HFFc6 (cell line): ENCODE measurements around the gene NCOA1. TPM values are rescaled to one million over a fixed set of nuclear protein-coding genes. Genes with fewer than 3 reads are reported as not detected.

ENCODE experiments used
- DNase-seq: peaks from one replicate; pipeline ENCODE4 v3.0.0-alpha.2; 2018
- H3K27ac Mint-ChIP-seq: 2 replicates; pipeline ENCODE4 v1.8.0; 2020; ENCODE audit warnings: mild to moderate bottlenecking, mixed read lengths
- H3K27me3 Mint-ChIP-seq: 2 replicates; pipeline ENCODE4 v1.8.0; 2021; ENCODE audit warnings: mild to moderate bottlenecking, moderate library complexity, mixed read lengths; ENCODE audit not compliant: insufficient read depth
- H3K36me3 Mint-ChIP-seq: 2 replicates; pipeline ENCODE4 v1.8.0; 2021; ENCODE audit warnings: low read depth, mixed read lengths
- H3K4me1 Mint-ChIP-seq: 2 replicates; pipeline ENCODE4 v1.8.0; 2020; ENCODE audit warnings: low read depth, mixed read lengths
- H3K4me3 Mint-ChIP-seq: 2 replicates; pipeline ENCODE4 v1.8.0; 2020; ENCODE audit warnings: mild to moderate bottlenecking, moderate library complexity, mixed read lengths
- H3K9me3 Mint-ChIP-seq: 2 replicates; pipeline ENCODE4 v1.8.0; 2020; ENCODE audit warnings: mild to moderate bottlenecking, mixed read lengths
- total RNA-seq, 6 experiments: library from RNA; stranded (reverse); fragmentation: NEBNext Ultra II Directional; extraction: Animal tissue kit (Norgen Biotek cat#: 25700); gene quantifications; 2 replicates in 1 of 6; 3 replicates in 5 of 6; pipeline ENCODE4 v1.2.3, GENCODE V29; 2021
- TF ChIP-seq, protein P1 (sequence below): fragments of 200-600 bp; sonication (generic); IDR thresholded peaks from 2 replicates; pipeline ENCODE4 v1.5.0; 2021; ENCODE audit warnings: antibody characterized with exemption, mild to moderate bottlenecking

Gene NCOA1
- total RNA-seq, 6 experiments from 2014 or later: 8.6 to 11.2 (median 10.7) TPM

DNA sequence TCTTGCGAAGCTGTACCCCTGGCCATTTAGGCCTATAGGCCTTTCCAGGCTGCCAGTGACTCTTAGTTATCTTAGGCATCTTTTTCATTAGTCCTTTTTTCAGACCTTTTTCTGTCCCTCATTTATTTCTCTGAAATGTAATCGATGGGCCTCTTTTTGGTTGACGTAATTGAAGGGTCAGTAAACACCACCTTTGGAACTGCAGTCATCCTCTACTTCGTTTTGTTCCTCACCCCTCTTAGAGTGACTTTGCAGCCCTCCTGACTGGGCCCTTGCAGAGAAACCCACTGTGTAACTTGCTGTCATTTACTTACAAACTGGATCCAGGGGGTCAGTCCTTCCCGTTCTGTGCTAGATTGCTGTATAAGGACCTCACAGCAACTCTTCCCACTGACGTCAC lies 325.4 kb downstream of the NCOA1 start:
- no peaks in the 10 kb centered on the region for H3K9me3 Mint-ChIP-seq
- TF ChIP-seq, protein P1, sequence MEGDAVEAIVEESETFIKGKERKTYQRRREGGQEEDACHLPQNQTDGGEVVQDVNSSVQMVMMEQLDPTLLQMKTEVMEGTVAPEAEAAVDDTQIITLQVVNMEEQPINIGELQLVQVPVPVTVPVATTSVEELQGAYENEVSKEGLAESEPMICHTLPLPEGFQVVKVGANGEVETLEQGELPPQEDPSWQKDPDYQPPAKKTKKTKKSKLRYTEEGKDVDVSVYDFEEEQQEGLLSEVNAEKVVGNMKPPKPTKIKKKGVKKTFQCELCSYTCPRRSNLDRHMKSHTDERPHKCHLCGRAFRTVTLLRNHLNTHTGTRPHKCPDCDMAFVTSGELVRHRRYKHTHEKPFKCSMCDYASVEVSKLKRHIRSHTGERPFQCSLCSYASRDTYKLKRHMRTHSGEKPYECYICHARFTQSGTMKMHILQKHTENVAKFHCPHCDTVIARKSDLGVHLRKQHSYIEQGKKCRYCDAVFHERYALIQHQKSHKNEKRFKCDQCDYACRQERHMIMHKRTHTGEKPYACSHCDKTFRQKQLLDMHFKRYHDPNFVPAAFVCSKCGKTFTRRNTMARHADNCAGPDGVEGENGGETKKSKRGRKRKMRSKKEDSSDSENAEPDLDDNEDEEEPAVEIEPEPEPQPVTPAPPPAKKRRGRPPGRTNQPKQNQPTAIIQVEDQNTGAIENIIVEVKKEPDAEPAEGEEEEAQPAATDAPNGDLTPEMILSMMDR: no peak
- no peak overlapping the region; the same call in 1 of the 2 replicates for H3K4me3 Mint-ChIP-seq
- peaks cover 2% of the 10 kb centered on the region; the same call in 1 of the 2 replicates for H3K27me3 Mint-ChIP-seq
- H3K36me3 Mint-ChIP-seq: peaks cover 44% of the 10 kb centered on the region
- H3K4me1 Mint-ChIP-seq: peaks cover 69% of the 10 kb centered on the region
- DNase-seq: no peak
- peak overlapping the region; percentile 91 for H3K27ac Mint-ChIP-seq

DNA sequence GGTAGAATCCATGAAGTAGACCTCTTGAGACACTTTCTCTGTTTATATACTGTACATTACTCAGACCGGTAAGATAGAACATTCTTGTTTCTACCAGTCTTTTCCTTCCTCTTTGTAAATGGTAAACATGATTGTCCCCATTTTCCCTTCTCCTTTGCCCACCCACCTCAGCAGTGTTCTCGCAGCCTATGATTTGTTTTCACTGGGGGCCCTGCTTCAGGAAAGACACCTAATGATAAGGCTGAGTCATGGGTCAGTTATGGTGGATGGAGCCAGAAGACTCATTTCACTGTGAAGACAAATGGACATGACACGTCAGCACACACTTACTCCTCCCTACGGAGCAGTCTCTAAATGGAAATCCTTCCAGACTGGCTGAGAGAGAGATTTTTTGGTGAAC lies 325.8 kb downstream of the NCOA1 start:
- H3K9me3 Mint-ChIP-seq: no peaks in the 10 kb centered on the region
- peak; percentile 78 for DNase-seq
- peaks cover 66% of the 10 kb centered on the region for H3K4me1 Mint-ChIP-seq
- peaks cover 42% of the 10 kb centered on the region for H3K36me3 Mint-ChIP-seq
- TF ChIP-seq, protein P1: no peak
- H3K4me3 Mint-ChIP-seq: peak overlapping the region; percentile 20
- H3K27ac Mint-ChIP-seq: peak overlapping the region; percentile 91
- H3K27me3 Mint-ChIP-seq: peaks cover 2% of the 10 kb centered on the region; the same call in 1 of the 2 replicates

DNA sequence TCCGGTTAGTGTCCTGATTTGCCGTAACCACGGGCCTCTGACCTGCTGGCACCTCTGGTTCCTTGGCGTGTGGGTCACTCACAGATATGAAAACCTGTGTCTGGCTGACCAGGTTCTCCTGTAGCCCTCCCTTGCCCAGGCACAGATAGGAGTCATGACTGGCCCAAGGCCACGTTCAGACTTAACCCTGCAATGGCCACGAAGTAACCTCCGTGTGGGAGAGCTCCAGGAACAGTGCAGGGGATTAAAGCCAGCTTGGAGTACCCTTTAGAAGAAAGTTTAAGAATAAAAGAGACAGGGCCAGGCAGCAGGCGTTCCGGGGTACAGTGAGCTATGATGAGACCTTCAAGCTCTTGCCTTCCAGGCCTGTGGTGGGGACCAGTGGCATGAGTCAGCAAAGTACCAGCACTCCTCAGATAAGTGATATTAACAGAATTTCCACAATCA lies 327.7 kb downstream of the NCOA1 start:
- TF ChIP-seq, protein P1: no peak
- Mint-ChIP-seq H3K4me3 (no peak overlapping the region), H3K27me3 (peaks cover 2% of the 10 kb centered on the region; the same call in 1 of the 2 replicates), H3K4me1 (peaks cover 54% of the 10 kb centered on the region), H3K27ac (peak overlapping the region; percentile 91), H3K9me3 (no peaks in the 10 kb centered on the region), H3K36me3 (peaks cover 34% of the 10 kb centered on the region)
- DNase-seq: peak; percentile 14

DNA sequence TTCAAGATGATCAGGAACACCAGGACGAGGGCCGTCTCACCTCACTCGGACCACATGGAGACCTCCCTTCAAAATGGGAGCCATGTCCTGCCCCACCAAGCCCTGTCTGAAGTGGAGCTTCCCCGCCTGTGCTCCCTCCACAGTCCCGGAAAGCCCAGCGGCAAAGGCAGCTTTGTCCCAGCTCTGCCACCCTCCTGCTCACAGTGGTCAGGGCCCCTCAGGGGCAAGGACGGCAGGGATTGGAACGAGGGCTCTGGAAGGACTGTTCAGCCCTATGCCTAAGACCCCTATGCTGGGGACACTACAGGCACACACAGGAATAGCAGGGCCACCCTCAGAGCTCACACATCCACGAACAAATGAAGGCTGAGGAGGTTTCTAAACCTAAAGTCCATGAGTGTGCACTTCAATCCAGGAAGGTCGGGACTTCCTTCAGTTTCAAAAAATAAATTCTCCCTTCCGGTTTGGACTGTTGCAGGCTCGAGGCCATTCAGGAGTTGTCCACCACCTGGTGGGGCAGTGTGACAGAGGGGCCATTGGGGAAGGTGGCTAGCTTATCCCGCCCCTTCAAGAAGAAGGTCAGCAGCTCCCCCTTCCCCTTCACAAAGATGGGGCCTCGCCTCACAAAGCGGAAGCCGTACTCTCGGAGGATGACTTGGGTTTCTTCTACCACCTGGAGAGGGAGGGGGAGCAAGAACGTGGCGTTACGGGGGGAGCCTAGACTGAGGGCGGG lies 328.6 kb downstream of the NCOA1 start:
- TF ChIP-seq, protein P1: no peak
- Mint-ChIP-seq H3K4me3 (no peak overlapping the region), H3K36me3 (peaks cover 30% of the 10 kb centered on the region), H3K9me3 (no peaks in the 10 kb centered on the region), H3K27ac (no peak overlapping the region), H3K27me3 (peaks cover 2% of the 10 kb centered on the region; the same call in 1 of the 2 replicates), H3K4me1 (peaks cover 45% of the 10 kb centered on the region)
- DNase-seq: no peak

DNA sequence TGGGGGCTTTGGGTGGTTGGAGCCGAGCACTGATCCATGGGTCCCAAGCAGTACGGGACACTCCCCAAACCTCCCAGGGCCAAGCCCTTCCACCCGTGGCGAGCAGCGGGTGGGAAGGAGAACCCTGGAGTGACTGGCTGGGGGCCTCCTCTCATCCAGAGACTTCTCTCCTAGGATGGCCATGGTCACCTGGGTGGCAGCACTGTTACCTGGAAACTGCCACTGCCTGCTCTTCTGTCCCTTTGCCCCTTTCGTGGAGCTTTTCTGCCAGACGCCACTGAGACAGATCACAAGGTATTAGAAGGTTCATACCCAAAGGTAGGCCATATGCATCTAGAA lies 329.1 kb downstream of the NCOA1 start:
- TF ChIP-seq, protein P1: no peak
- H3K27me3 Mint-ChIP-seq: peaks cover 2% of the 10 kb centered on the region; the same call in 1 of the 2 replicates
- H3K27ac Mint-ChIP-seq: no peak overlapping the region
- DNase-seq: no peak
- peaks cover 42% of the 10 kb centered on the region for H3K4me1 Mint-ChIP-seq
- H3K9me3 Mint-ChIP-seq: no peaks in the 10 kb centered on the region
- H3K4me3 Mint-ChIP-seq: no peak overlapping the region
- H3K36me3 Mint-ChIP-seq: peaks cover 30% of the 10 kb centered on the region

Other genes with a start within 250 kb of the NCOA1 start
- 10 to 100 TPM; 26.2 to 32.3 (median 29.5) TPM for gene ITSN2, start 130.7 kb upstream of the NCOA1 start, total RNA-seq